ENCODE measurements around the gene TLR7.

Gene TLR7

DNA sequence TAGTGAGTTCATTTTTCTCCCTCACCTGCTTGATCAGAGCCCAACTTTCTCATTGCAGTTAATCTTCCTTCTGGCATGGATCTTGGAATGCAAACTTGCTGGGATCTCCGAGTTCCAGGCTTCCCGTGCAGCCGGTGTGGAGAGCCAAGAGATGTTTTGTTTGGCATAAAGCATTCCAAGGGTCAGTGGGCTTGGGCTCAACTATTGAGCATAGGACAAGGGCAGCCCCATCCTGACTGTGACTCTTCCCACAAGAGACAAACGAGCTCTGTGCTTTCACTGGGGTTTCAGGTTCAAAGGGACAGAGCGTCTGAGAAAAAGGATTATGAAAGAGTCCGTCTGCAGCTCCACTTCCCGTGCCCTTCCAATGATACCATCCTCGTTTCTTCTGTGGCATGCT is 10.5 kb downstream of the TLR7 start:
- Histone ChIP-seq H3K36me3 (ENCODE audit: low read depth) (no peaks in the 10 kb centered on the region), H3K4me3 (ENCODE audit: severe bottlenecking) (no peak overlapping the region), H3K9me3 (ENCODE audit: severe bottlenecking) (no peaks in the 10 kb centered on the region), H3K27ac (ENCODE audit: poor library complexity, severe bottlenecking) (no peak overlapping the region), H3K27me3 (ENCODE audit: insufficient read depth, poor library complexity, severe bottlenecking) (no peaks in the 10 kb centered on the region), H3K4me1 (ENCODE audit: insufficient read depth, poor library complexity, severe bottlenecking) (no peaks in the 10 kb centered on the region)
- TF ChIP-seq CTCF (IDR thresholded peaks at IDR 0.05; ENCODE audit: poor library complexity, severe bottlenecking) = no peak
- DNase-seq (ENCODE audit: low spot score) (no peak), ATAC-seq (ENCODE audit: low read depth) (no peak)

DNA sequence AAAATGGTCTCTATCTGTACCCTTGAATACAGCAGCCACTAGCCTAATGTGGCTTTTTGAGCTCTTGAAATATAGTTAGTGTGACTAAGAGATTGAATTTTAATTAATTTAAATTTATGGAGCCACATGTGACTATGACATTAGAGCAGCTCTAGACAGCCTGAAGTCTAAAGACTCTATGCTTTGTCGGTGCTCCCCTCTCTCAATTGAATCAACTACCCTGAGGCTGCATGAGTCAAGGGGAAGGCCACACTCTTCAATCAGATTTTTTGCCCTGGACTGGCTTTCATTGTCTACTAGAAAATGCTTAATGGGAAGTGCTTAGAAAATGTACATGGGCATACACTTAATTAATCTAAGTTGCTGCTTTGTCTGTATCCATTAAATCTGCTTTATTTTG is 11.7 kb downstream of the TLR7 start:
- DNase-seq (ENCODE audit: low spot score) (no peak), ATAC-seq (ENCODE audit: low read depth) (no peak)
- no peaks in the 10 kb centered on the region for H3K4me1 ChIP-seq (ENCODE audit: insufficient read depth, poor library complexity, severe bottlenecking)
- no peaks in the 10 kb centered on the region for H3K9me3 ChIP-seq (ENCODE audit: severe bottlenecking)
- TF ChIP-seq CTCF (IDR thresholded peaks at IDR 0.05; ENCODE audit: poor library complexity, severe bottlenecking) = no peak
- H3K27ac ChIP-seq (ENCODE audit: poor library complexity, severe bottlenecking) = no peak overlapping the region
- no peak overlapping the region for H3K4me3 ChIP-seq (ENCODE audit: severe bottlenecking)
- H3K27me3 ChIP-seq (ENCODE audit: insufficient read depth, poor library complexity, severe bottlenecking) = no peaks in the 10 kb centered on the region
- no peaks in the 10 kb centered on the region for H3K36me3 ChIP-seq (ENCODE audit: low read depth)

GRCh38 chrX:12881914-12882313 is 15.0 kb downstream of the TLR7 start:
- DNase-seq (ENCODE audit: low spot score) = no peak
- no peak for ATAC-seq (ENCODE audit: low read depth)
- Histone ChIP-seq H3K9me3 (ENCODE audit: severe bottlenecking) (no peaks in the 10 kb centered on the region), H3K4me1 (ENCODE audit: insufficient read depth, poor library complexity, severe bottlenecking) (no peaks in the 10 kb centered on the region), H3K36me3 (ENCODE audit: low read depth) (no peaks in the 10 kb centered on the region), H3K27ac (ENCODE audit: poor library complexity, severe bottlenecking) (no peak overlapping the region), H3K4me3 (ENCODE audit: severe bottlenecking) (no peak overlapping the region), H3K27me3 (ENCODE audit: insufficient read depth, poor library complexity, severe bottlenecking) (no peaks in the 10 kb centered on the region)
- TF ChIP-seq CTCF (IDR thresholded peaks at IDR 0.05; ENCODE audit: poor library complexity, severe bottlenecking) = no peak

DNA sequence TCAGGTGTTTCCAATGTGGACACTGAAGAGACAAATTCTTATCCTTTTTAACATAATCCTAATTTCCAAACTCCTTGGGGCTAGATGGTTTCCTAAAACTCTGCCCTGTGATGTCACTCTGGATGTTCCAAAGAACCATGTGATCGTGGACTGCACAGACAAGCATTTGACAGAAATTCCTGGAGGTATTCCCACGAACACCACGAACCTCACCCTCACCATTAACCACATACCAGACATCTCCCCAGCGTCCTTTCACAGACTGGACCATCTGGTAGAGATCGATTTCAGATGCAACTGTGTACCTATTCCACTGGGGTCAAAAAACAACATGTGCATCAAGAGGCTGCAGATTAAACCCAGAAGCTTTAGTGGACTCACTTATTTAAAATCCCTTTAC is 18.6 kb downstream of the TLR7 start:
- H3K9me3 ChIP-seq (ENCODE audit: severe bottlenecking) = no peaks in the 10 kb centered on the region
- no peak overlapping the region for H3K4me3 ChIP-seq (ENCODE audit: severe bottlenecking)
- ATAC-seq (ENCODE audit: low read depth) = no peak
- H3K36me3 ChIP-seq (ENCODE audit: low read depth) = no peaks in the 10 kb centered on the region
- H3K4me1 ChIP-seq (ENCODE audit: insufficient read depth, poor library complexity, severe bottlenecking) = no peaks in the 10 kb centered on the region
- DNase-seq (ENCODE audit: low spot score) = no peak
- no peak overlapping the region for H3K27ac ChIP-seq (ENCODE audit: poor library complexity, severe bottlenecking)
- TF ChIP-seq CTCF (IDR thresholded peaks at IDR 0.05; ENCODE audit: poor library complexity, severe bottlenecking) = no peak
- H3K27me3 ChIP-seq (ENCODE audit: insufficient read depth, poor library complexity, severe bottlenecking) = no peaks in the 10 kb centered on the region

GRCh38 chrX:12886545-12886944 is 19.7 kb downstream of the TLR7 start:
- Histone ChIP-seq H3K27ac (ENCODE audit: poor library complexity, severe bottlenecking) (no peak overlapping the region), H3K27me3 (ENCODE audit: insufficient read depth, poor library complexity, severe bottlenecking) (no peaks in the 10 kb centered on the region), H3K36me3 (ENCODE audit: low read depth) (no peaks in the 10 kb centered on the region), H3K4me1 (ENCODE audit: insufficient read depth, poor library complexity, severe bottlenecking) (no peaks in the 10 kb centered on the region), H3K9me3 (ENCODE audit: severe bottlenecking) (no peaks in the 10 kb centered on the region), H3K4me3 (ENCODE audit: severe bottlenecking) (no peak overlapping the region)
- TF ChIP-seq CTCF (IDR thresholded peaks at IDR 0.05; ENCODE audit: poor library complexity, severe bottlenecking) = no peak
- ATAC-seq (ENCODE audit: low read depth) = no peak
- no peak for DNase-seq (ENCODE audit: low spot score)
